Measurements from ENCODE around the gene DEDD2. TPM values are rescaled to one million over a fixed set of nuclear protein-coding genes. Genes with fewer than 3 reads are reported as not detected.

Gene DEDD2
- total RNA-seq, 1 donor from 2014 or later: 21.3 TPM

- peaks cover 41% of the 10 kb centered on the region for H3K4me1 Mint-ChIP-seq
- no peak for DNase-seq (ENCODE audit: low spot score in 2 of 2, unreplicated experiment in 2 of 2)
- H3K36me3 Mint-ChIP-seq: peaks cover 4% of the 10 kb centered on the region
- H3K9me3 Mint-ChIP-seq: no peaks in the 10 kb centered on the region
- H3K27ac Mint-ChIP-seq: no peak overlapping the region
- no peaks in the 10 kb centered on the region for H3K27me3 Mint-ChIP-seq (ENCODE audit: low read depth)
- H3K4me3 Mint-ChIP-seq: no peak overlapping the region
- TF ChIP-seq, protein P1, sequence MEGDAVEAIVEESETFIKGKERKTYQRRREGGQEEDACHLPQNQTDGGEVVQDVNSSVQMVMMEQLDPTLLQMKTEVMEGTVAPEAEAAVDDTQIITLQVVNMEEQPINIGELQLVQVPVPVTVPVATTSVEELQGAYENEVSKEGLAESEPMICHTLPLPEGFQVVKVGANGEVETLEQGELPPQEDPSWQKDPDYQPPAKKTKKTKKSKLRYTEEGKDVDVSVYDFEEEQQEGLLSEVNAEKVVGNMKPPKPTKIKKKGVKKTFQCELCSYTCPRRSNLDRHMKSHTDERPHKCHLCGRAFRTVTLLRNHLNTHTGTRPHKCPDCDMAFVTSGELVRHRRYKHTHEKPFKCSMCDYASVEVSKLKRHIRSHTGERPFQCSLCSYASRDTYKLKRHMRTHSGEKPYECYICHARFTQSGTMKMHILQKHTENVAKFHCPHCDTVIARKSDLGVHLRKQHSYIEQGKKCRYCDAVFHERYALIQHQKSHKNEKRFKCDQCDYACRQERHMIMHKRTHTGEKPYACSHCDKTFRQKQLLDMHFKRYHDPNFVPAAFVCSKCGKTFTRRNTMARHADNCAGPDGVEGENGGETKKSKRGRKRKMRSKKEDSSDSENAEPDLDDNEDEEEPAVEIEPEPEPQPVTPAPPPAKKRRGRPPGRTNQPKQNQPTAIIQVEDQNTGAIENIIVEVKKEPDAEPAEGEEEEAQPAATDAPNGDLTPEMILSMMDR (IDR thresholded peaks at IDR 0.05; ENCODE audit: unreplicated experiment): no peak
Measured at GRCh38 chr19:42248270-42249148, 31.0 kb upstream of the DEDD2 start.

GRCh38 chr19:42247640-42248199 is 30.2 kb upstream of the DEDD2 start:
- no peak for DNase-seq (ENCODE audit: low spot score in 2 of 2, unreplicated experiment in 2 of 2)
- Mint-ChIP-seq H3K36me3 (peaks cover 4% of the 10 kb centered on the region), H3K27ac (no peak overlapping the region), H3K4me3 (no peak overlapping the region), H3K27me3 (ENCODE audit: low read depth) (no peaks in the 10 kb centered on the region), H3K9me3 (no peaks in the 10 kb centered on the region), H3K4me1 (peaks cover 41% of the 10 kb centered on the region)
- TF ChIP-seq, protein P1 (IDR thresholded peaks at IDR 0.05; ENCODE audit: unreplicated experiment): no peak

DNA sequence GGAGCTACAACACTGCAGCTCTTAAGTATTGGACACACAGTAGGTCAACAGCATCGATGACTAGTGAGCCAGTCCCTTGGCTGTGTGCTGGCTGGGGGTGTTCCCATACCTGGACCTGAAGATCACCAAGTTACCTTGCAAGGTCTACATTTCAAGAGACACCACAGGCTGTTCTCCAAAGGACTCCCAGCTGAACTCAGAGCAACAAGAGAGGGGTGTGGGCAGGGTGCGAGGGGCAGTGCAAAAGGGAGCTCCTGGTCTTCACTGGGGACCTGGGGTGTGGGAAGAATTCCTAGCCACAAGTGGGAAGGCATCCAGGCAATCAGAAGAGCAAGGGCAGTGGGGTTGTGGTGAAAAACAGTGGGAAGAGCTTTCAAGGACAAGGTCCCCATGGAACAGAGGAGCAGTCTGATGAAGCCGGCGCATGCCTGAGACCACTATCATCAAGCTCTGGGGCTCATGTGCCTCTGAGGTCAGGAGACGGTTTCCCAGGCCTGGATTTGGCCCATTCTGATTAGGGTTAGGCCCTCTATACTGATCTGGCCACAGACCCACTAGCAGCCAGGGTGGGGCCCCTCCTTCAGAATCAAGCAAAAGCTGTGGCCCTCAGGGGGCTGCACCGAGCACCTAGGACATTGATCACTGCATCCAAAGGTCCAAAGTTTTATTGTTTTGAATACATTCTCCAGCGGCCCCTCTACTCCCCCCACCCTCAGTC is 29.6 kb upstream of the DEDD2 start:
- peak overlapping the region; percentile 81 for H3K27ac Mint-ChIP-seq
- H3K36me3 Mint-ChIP-seq: peaks cover 4% of the 10 kb centered on the region
- H3K27me3 Mint-ChIP-seq (ENCODE audit: low read depth): no peaks in the 10 kb centered on the region
- no peak for DNase-seq (ENCODE audit: low spot score in 2 of 2, unreplicated experiment in 2 of 2)
- no peaks in the 10 kb centered on the region for H3K9me3 Mint-ChIP-seq
- H3K4me3 Mint-ChIP-seq: no peak overlapping the region
- H3K4me1 Mint-ChIP-seq: peaks cover 35% of the 10 kb centered on the region
- TF ChIP-seq, protein P1 (IDR thresholded peaks at IDR 0.05; ENCODE audit: unreplicated experiment): no peak

- no peaks in the 10 kb centered on the region for H3K27me3 Mint-ChIP-seq (ENCODE audit: low read depth)
- peaks cover 4% of the 10 kb centered on the region for H3K36me3 Mint-ChIP-seq
- TF ChIP-seq, protein P1 (IDR thresholded peaks at IDR 0.05; ENCODE audit: unreplicated experiment): no peak
- no peaks in the 10 kb centered on the region for H3K9me3 Mint-ChIP-seq
- peak overlapping the region; percentile 81 for H3K27ac Mint-ChIP-seq
- peak in 1 of 2 experiments; percentile 51 for DNase-seq (ENCODE audit: low spot score in 2 of 2, unreplicated experiment in 2 of 2)
- H3K4me1 Mint-ChIP-seq: peaks cover 34% of the 10 kb centered on the region
- H3K4me3 Mint-ChIP-seq: no peak overlapping the region
Measured at GRCh38 chr19:42246143-42246921, 28.9 kb upstream of the DEDD2 start.

DNA sequence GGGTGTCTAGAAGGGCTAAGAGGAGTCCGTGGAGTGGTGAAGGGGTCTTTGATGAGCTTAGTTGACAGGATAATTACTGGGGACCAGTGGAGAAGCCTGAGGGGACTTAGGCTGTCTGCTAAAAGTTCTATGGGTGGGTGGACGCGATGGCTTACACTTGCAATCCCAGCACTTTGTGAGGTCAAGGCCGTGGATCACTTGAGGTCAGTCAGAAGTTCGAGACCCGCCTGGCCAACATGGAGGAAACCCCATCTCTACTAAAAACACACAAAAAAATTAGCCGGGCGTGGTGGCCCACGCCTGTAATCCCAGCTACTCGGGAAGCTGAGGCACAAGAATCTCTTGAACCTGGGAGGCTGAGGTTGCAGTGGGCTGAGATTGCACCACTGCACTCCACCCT is 27.8 kb upstream of the DEDD2 start:
- TF ChIP-seq, protein P1 (IDR thresholded peaks at IDR 0.05; ENCODE audit: unreplicated experiment): no peak
- Mint-ChIP-seq H3K27me3 (ENCODE audit: low read depth) (no peaks in the 10 kb centered on the region), H3K4me3 (peak overlapping the region; percentile 82), H3K9me3 (no peaks in the 10 kb centered on the region), H3K4me1 (peaks cover 41% of the 10 kb centered on the region), H3K27ac (peak overlapping the region; percentile 98), H3K36me3 (peaks cover 4% of the 10 kb centered on the region)
- no peak for DNase-seq (ENCODE audit: low spot score in 2 of 2, unreplicated experiment in 2 of 2)

All from mesothelial cell of epicardium (in vitro differentiated cells).